HUES6 (cell line): ENCODE results near the gene KCP.

ENCODE experiments used
- H3K27ac ChIP-seq: 2 replicates; pipeline ENCODE4 v1.7.0; 2013; ENCODE audit warnings: low read depth, mild to moderate bottlenecking, low read length, inconsistent platforms
- H3K27me3 ChIP-seq: 2 replicates; pipeline ENCODE4 v1.6.1; 2013; ENCODE audit warnings: low read length; ENCODE audit not compliant: control insufficient read depth, insufficient read depth
- H3K36me3 ChIP-seq: 2 replicates; pipeline ENCODE4 v1.6.1; 2013; ENCODE audit warnings: low read length; ENCODE audit not compliant: control insufficient read depth, insufficient read depth
- H3K4me1 ChIP-seq: 2 replicates; pipeline ENCODE4 v1.6.1; 2013; ENCODE audit warnings: low read length; ENCODE audit not compliant: control insufficient read depth, insufficient read depth
- H3K4me3 ChIP-seq: 2 replicates; pipeline ENCODE4 v1.5.1; 2013; ENCODE audit warnings: low read depth, low read length
- H3K9ac ChIP-seq: one replicate; pipeline ENCODE4 v1.6.1; 2013; ENCODE audit warnings: mild to moderate bottlenecking, low read length
- H3K9me3 ChIP-seq: 2 replicates; pipeline ENCODE4 v1.6.1; 2013; ENCODE audit warnings: low read depth, low read length; ENCODE audit not compliant: control insufficient read depth, insufficient read depth

The KCP gene

DNA sequence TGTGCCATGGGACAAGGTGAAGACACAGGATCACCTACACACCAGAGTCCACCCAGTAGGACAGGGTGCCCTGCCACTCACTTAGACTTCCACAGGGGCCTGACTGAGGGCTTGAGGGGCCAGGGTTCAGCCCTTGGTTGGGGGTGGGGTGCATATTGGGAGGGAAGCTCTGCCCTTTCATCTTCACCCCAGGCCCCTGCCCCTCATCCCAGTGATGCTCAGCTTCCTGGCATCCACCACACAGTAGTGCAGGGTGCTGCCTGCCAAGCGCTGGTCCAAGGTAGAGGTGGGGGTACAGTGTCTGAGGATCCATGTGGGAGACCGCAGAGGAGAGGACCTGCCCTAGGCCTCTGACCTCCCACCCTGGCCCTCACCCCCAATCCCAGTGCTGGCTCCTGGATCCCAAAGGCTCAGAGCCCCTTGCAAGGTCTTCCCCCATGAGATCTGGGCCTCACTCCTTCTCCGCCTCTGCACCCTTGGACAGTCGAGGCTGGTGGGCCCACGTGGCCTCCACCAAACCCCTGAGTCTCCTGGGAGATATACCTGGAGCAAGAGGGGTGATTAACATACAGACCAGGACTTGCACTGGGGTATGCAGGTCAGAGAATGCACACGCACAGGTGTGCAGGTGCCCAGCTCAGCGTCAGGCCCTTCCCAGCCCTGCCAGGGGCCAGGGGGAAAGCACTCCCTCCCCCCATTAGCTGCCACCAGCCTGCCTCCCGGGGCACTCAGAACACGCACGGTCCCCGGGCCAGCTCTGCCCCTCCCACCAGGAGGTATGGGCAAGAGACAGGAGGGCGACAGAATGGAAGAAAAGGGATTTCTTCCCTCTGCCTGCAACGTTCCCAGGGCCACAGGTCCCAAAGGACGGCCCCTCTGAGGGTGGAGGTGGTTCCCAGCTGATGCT lies 18.6 kb upstream of the KCP start:
- peaks cover 3% of the 10 kb centered on the region; the same call in 1 of the 2 replicates for H3K27me3 ChIP-seq
- no peak overlapping the region for H3K27ac ChIP-seq
- H3K4me1 ChIP-seq = 0 out of 2 replicates have a peak, but pooled peaks cover 4% of the 10 kb centered on the region
- H3K9me3 ChIP-seq = peaks cover 6% of the 10 kb centered on the region; the same call in 1 of the 2 replicates
- H3K36me3 ChIP-seq = no peaks in the 10 kb centered on the region
- no peak overlapping the region for H3K4me3 ChIP-seq
- no peak overlapping the region for H3K9ac ChIP-seq

DNA sequence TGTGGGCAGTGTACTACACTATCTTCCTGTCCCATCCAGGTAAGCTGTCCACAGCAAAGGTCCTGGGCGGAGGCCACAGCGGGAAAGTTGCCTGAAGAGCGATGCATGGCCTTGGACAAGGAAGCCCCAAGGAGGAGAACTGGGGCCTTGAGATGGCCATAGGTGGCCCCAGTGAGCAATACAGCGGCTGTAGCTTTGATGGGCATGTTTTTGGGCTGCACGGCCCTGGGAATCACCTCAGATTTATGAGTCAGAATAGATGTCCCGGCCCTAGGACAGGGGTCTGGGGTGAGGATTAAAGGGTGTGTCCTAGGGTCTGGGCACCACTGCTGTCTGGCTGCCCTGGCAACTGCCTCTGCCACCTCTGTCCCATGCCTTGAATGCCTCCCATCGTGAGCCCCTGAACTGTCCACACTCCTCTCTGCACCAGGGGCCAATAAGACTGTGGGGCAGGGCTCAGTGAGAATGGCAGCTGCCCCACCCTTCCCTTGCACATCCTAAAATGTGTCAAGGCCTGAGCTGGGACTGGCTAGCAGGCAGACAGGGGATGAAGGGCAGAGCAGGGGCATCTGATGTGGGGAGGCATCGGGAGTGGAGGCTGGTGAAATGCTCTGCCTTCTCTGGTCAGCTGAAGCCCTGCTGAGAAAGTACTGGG lies 17.8 kb upstream of the KCP start:
- Histone ChIP-seq H3K9me3 (peaks cover 6% of the 10 kb centered on the region; the same call in 1 of the 2 replicates), H3K4me3 (no peak overlapping the region), H3K36me3 (no peaks in the 10 kb centered on the region), H3K9ac (no peak overlapping the region), H3K27me3 (peaks cover 3% of the 10 kb centered on the region; the same call in 1 of the 2 replicates), H3K4me1 (0 out of 2 replicates have a peak, but pooled peaks cover 2% of the 10 kb centered on the region), H3K27ac (no peak overlapping the region)

DNA sequence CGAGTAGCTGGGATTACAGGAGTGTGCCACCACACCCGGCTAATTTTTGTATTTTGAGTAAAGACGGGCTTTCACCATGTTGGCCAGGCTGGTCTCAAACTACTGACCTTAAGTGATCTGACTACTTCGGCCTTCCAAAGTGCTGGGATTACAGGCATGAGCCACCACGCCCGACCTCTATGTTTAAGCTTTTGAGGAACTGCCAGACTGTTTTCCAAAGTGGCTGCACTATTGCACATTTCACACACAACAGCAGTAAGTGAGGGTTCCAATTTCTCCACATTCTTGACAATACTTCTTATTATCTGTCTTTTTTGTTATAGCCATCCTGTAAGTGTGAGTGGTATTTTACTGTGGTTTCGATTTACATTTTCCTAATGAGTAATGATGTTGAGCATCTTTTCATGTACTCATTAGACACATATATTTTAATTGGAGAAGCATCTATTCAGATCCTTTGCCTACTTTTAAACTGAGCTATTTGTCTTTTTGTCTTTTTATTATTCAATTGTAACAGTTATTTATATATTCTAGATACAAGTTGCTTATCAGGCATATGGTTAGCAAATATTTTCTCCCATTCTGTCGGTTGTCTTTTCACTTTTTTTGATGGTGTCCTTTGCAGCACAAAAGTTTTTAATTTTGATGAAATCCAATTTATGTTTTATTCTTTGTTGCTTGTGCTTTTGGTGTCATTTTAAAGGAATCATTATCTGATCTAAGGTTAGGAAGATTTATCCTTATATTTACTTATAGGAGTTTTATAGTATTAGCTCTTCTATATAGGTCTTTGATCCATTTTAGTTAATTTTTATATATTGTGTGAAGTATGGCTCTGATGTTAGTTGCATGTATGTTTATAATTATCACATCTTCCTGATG lies 14.4 kb upstream of the KCP start:
- Histone ChIP-seq H3K4me3 (no peak overlapping the region), H3K27ac (no peak overlapping the region), H3K9me3 (peaks cover 6% of the 10 kb centered on the region; the same call in 1 of the 2 replicates), H3K4me1 (peaks cover 9% of the 10 kb centered on the region), H3K9ac (no peak overlapping the region), H3K27me3 (no peaks in the 10 kb centered on the region), H3K36me3 (no peaks in the 10 kb centered on the region)

DNA sequence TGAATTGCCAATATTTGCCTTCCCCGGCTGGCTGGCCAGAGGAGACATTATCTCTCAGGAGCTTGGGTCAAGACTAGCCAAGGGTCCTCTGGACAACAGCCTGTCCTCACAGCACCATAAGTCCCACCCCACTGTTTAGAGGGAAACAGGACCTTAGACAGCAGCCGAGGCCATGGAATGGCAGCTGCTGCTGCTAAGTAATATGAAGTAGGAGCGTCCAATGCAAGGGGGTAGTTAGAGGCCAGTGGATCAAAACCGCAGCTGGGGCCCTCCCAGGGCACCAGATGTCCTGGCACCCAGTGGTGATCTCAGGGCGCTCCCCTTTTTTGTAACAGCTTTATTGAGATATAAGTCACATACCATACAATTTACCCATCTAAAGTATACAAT lies 12.9 kb upstream of the KCP start:
- Histone ChIP-seq H3K4me3 (no peak overlapping the region), H3K36me3 (no peaks in the 10 kb centered on the region), H3K9ac (no peak overlapping the region), H3K27me3 (no peaks in the 10 kb centered on the region), H3K4me1 (peaks cover 9% of the 10 kb centered on the region), H3K27ac (no peak overlapping the region), H3K9me3 (peaks cover 4% of the 10 kb centered on the region; the same call in 1 of the 2 replicates)

DNA sequence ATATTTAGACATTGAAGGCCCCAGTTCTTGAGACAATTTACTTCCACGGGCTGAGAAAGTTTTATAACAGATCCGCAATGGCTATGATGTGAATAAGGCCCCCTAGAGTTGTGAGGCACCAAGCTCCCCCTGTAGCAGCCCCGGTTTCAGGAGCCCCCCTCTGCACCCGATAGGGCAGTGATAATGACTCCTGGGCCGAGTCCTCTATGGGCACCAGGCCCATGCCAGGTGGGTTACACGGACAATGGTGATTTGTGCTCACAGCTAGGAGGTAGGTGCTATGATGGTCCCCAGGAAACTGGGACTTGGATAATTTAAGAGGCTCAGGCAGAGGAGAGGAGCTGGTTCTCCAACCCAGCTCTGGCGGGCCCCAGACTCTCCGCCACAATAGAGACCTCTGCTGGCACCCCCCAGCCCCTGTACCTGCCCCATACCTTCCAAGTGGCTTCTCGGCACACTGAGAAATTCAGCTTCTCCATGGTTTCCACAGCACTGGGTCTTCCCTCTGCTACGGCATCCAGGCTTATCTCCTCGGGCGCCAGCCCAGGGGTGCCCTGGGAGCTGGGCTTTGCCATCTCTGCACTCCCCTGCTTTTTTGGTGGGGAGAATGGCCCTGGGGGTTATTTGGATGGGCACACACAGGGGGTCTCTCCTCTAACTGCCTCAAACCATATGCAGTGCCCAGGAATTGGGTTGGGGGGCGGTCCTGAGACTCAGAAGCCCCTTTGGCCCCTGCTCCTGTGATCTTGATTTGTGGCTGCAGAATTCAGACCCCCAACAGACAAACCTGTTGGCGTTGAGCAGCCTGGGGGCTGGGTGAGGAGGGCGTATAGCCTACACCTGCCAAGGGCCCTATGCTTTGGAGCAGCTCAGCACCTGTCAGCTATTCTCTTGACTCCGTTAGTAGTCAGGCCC lies 12.2 kb upstream of the KCP start:
- Histone ChIP-seq H3K4me1 (peaks cover 9% of the 10 kb centered on the region), H3K9ac (no peak overlapping the region), H3K9me3 (no peaks in the 10 kb centered on the region), H3K4me3 (no peak overlapping the region), H3K27ac (no peak overlapping the region), H3K36me3 (no peaks in the 10 kb centered on the region), H3K27me3 (no peaks in the 10 kb centered on the region)

DNA sequence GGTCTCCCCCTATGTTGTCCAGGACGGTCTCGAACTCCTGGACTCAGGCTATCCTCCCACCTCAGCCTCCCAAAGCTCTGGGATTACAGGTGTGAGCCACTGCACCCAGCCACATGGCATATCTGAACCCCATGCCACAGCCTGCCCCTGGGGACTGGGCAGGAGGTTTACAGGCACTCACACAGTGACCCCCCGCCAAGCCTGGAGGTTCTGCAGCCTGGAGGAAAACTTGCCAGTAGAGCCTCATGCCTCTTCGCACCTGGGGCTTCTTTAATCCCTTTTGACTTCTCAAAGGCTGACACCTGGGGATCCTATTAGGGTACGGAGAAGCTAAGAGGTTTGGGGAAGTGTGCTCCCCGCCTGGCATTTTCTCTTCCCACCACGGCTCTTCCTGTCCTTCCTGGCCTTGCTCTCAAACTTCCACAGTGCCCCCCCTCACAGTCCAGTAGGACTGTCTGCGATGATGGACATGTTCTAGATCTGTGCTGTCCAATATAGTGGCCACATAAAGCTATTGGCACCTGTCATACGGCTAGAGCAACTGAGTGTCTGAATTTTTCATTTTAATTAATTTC lies 11.4 kb upstream of the KCP start:
- no peak overlapping the region for H3K9ac ChIP-seq
- H3K27ac ChIP-seq = no peak overlapping the region
- no peaks in the 10 kb centered on the region for H3K36me3 ChIP-seq
- no peaks in the 10 kb centered on the region for H3K9me3 ChIP-seq
- peaks cover 3% of the 10 kb centered on the region; the same call in 1 of the 2 replicates for H3K27me3 ChIP-seq
- H3K4me1 ChIP-seq = peaks cover 9% of the 10 kb centered on the region
- no peak overlapping the region for H3K4me3 ChIP-seq

DNA sequence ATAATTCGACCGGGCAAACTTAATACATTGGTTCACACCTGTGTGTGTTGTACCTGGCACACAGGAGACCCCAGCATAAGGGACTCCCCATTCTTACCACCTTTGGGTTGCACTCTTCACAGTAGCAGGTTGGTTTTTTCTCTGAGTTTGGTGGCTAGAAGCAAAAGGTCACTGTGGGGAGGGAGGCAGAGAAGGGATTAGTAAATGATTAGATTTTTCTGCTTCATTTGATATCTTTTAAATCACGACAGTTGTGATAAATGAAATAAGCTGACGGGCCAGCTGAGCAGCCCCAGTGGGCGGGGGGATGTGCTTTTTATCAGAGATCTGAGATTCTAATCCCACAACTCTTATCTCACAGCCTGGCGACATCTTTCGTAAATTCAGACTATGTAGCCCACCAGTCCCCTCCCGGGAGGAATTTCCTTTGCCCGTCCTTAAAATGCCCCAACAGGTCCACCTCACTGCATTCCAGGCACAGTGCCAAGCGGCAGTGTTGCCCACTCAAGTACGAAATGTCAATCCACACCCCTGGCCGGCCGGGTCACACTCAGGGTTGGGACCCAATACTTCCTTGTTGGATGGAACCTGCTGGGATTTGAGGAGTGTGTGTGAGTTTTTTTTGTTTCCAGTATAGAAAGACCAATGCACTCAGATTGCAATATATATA lies 10.5 kb upstream of the KCP start:
- H3K9ac ChIP-seq = no peak overlapping the region
- no peak overlapping the region for H3K4me3 ChIP-seq
- H3K4me1 ChIP-seq = peaks cover 9% of the 10 kb centered on the region
- no peaks in the 10 kb centered on the region for H3K36me3 ChIP-seq
- peaks cover 8% of the 10 kb centered on the region; the same call in 1 of the 2 replicates for H3K27me3 ChIP-seq
- no peaks in the 10 kb centered on the region for H3K9me3 ChIP-seq
- no peak overlapping the region for H3K27ac ChIP-seq

DNA sequence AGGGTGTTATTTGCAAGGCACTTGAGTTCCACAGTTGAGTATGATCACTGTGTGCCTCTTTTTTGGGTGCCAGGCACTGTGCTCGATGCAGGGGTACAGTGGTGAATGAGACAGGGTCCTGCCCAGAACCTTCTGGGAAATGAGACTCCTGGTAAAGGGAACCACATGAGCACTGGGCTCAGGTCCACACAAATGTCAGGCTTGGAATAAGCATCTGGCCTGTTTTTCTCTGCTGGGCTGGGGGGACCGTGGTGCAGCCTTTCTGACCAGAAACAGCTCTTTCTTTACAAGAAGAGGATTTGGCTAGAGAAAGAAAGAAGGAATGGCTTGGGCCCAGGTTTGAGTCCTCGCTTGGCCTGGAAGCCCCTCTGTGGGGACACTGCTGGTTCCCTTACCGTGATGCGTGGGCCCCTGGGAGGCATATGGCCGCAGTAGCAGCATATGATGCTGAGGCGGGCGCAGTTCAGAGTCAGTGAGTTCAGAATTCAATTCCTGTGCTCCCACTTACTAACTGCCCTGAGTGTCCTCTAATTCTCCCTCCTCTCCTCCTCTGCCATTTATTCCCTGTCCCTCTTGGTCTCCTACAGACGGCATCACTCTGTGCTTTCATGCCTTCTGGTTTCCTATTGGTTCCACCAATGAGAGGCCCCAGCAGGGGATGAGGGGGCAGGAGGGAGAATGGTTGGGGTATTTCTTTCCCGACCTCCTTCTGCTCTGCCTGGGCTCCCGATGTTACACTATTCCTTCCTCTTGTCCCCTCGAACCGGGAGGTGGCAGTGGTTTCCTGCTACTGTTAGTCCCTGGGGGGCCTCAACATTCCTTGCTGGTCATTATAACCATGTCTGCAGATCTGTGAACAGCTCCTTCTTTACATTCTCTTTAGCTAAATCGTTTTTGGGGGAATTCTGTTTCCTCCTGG lies 9.6 kb upstream of the KCP start:
- Histone ChIP-seq H3K36me3 (no peaks in the 10 kb centered on the region), H3K27me3 (peaks cover 16% of the 10 kb centered on the region; the same call in 1 of the 2 replicates), H3K9me3 (no peaks in the 10 kb centered on the region), H3K4me1 (peaks cover 9% of the 10 kb centered on the region), H3K9ac (no peak overlapping the region), H3K4me3 (no peak overlapping the region), H3K27ac (no peak overlapping the region)

DNA sequence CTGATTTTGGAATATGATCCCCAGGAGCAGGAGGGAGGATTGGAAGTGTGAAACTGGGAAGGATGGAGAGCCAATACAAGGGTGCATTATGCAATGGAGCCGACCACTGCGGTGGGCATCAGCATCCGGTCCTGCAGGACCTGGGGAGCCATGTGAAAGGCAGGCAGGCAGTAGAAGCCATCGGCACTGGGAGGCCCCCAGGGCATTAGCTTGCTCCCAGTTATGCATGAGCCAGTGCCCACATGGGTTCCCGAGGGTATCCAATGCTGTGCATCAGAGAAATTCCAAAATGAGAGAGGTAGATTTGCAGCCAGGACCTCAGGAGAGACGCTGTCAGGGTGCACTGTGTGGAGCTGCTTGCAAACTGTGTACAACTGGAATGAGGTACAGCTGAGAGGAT lies 8.7 kb upstream of the KCP start:
- Histone ChIP-seq H3K4me3 (no peak overlapping the region), H3K9me3 (no peaks in the 10 kb centered on the region), H3K36me3 (no peaks in the 10 kb centered on the region), H3K27me3 (peaks cover 20% of the 10 kb centered on the region; the same call in 1 of the 2 replicates), H3K4me1 (peaks cover 15% of the 10 kb centered on the region), H3K27ac (no peak overlapping the region), H3K9ac (no peak overlapping the region)
